CD4-positive, alpha-beta T cell (primary cell): ENCODE data around the gene PIK3C3. TPM values are rescaled to one million over a fixed set of nuclear protein-coding genes. Genes with fewer than 3 reads are reported as not detected.

ENCODE experiments used
- ATAC-seq: fragments of 200-7000 bp; cut with Tn5 transposase; one replicate; pipeline ENCODE4 v1.10.0; 2022; ENCODE audit warnings: mild to moderate bottlenecking; ENCODE audit not compliant: poor library complexity
- CTCF ChIA-PET: fragments of 350-600 bp; sonication (Branson Sonifier 250); formaldehyde crosslinking; loops from one replicate; lab custom pipeline; 2021; ENCODE audit warnings: antibody characterized with exemption, inconsistent platforms; lab: Charles Lee
- POLR2A ChIA-PET: fragments of 350-600 bp; sonication (Branson Sonifier 250); formaldehyde crosslinking; loops from one replicate; lab custom pipeline; 2021; ENCODE audit warnings: antibody characterized with exemption, inconsistent platforms; lab: Charles Lee
- DNase-seq, 14 experiments: peaks; one replicate each; pipeline ENCODE4 v3.0.0-alpha.2; 2013 to 2020; ENCODE audit warnings: mixed read lengths in 2 of 14
- H3K27ac ChIP-seq, 2 donors: one replicate each; pipeline versions ENCODE4 v1.5.1 to v1.7.0; 2013; ENCODE audit warnings: low read length in 2 of 2, low read depth in 1 of 2, mild to moderate bottlenecking in 1 of 2
- H3K27me3 ChIP-seq, 2 experiments: 1 replicate in 1 of 2; 2 replicates in 1 of 2; pipeline versions ENCODE4 v1.6.1 to v1.7.0; 2013; ENCODE audit warnings: low read length in 2 of 2, control low read depth in 1 of 2, mild to moderate bottlenecking in 1 of 2, moderate library complexity in 1 of 2; ENCODE audit not compliant: insufficient read depth in 2 of 2, control insufficient read depth in 1 of 2
- H3K36me3 ChIP-seq: one replicate; pipeline ENCODE4 v1.6.1; 2013; ENCODE audit warnings: low read length, control low read depth; ENCODE audit not compliant: insufficient read depth
- H3K4me1 ChIP-seq: one replicate; pipeline ENCODE4 v1.6.1; 2013; ENCODE audit warnings: low read length, control low read depth; ENCODE audit not compliant: insufficient read depth
- H3K4me3 ChIP-seq: one replicate; pipeline ENCODE4 v1.5.1; 2013; ENCODE audit warnings: mild to moderate bottlenecking, low read length, moderate library complexity
- H3K9me3 ChIP-seq, 2 experiments: 1 replicate in 1 of 2; 2 replicates in 1 of 2; pipeline versions ENCODE4 v1.6.1 to v1.7.0; 2013; ENCODE audit warnings: low read length in 2 of 2, mild to moderate bottlenecking in 2 of 2, control low read depth in 1 of 2, moderate library complexity in 1 of 2; ENCODE audit not compliant: control insufficient read depth in 1 of 2, insufficient read depth in 1 of 2
- H3K27ac Mint-ChIP-seq: one replicate; pipeline ENCODE4 v1.8.0; 2020; ENCODE audit warnings: mixed read lengths
- H3K27me3 Mint-ChIP-seq: one replicate; pipeline ENCODE4 v1.8.0; 2021; ENCODE audit warnings: mixed read lengths
- H3K36me3 Mint-ChIP-seq: one replicate; pipeline ENCODE4 v1.8.0; 2021; ENCODE audit warnings: low read depth, mixed read lengths
- H3K4me1 Mint-ChIP-seq: one replicate; pipeline ENCODE4 v1.8.0; 2021; ENCODE audit warnings: low read depth, mixed read lengths
- H3K4me3 Mint-ChIP-seq: one replicate; pipeline ENCODE4 v1.8.0; 2020; ENCODE audit warnings: mild to moderate bottlenecking, mixed read lengths
- H3K9me3 Mint-ChIP-seq: one replicate; pipeline ENCODE4 v1.8.0; 2020; ENCODE audit warnings: mixed read lengths
- CTCF ChIP-seq: fragments of 200-600 bp; IDR thresholded peaks from one replicate; pipeline ENCODE4 v1.8.0; 2022; ENCODE audit warnings: antibody characterized with exemption, mild to moderate bottlenecking
- intact Hi-C, 2 experiments: fragments of 100-400 bp; cut with DNase I in 1 of 2; cut with micrococcal nuclease in 1 of 2; formaldehyde crosslinking; loops; one replicate each; pipeline versions ENCODE4 v1.15.1 to v1.9.0; 2023 to 2025; cut with DNase I, micrococcal nuclease
- total RNA-seq, 174 experiments: library from RNA in 2 of 174; stranded (reverse) in 2 of 174; gene quantifications; one replicate each; pipeline ENCODE4 v1.2.3 and lab custom pipeline; 2021 to 2026

Gene PIK3C3
- total RNA-seq, 2 experiments from 2014 or later, result 33.5 to 34.2 TPM

DNA sequence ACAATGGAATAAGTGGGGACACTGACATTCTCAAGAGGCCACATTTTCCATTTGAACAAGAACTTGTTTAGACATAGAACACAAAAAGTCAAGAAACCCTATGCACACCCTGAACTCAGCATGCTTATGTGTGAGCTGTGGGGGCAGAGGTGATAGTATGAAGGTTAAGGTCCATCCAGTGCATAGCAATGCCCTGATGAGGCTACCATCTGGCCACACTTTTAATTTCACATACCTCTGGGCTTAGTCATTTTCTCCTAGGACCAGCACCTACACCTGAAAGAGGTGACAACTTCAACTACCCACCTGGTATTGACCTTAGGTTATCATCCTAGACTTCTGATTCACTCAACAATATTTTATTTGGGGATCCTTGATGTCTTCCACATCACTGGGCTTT is 139.8 kb downstream of the PIK3C3 start:
- H3K9me3 ChIP-seq, result no peaks in the 10 kb centered on the region
- H3K36me3 Mint-ChIP-seq, result no peaks in the 10 kb centered on the region
- TF ChIP-seq CTCF, result no peak
- ATAC-seq (no peak), DNase-seq (no peak)
- H3K36me3 ChIP-seq, result no peaks in the 10 kb centered on the region
- no peaks in the 10 kb centered on the region for H3K27me3 Mint-ChIP-seq
- intact Hi-C loops, result no loop called here
- no peak overlapping the region for H3K4me3 Mint-ChIP-seq
- H3K27ac Mint-ChIP-seq, result no peak overlapping the region
- CTCF ChIA-PET, result no interaction called here
- no peaks in the 10 kb centered on the region for H3K4me1 Mint-ChIP-seq
- POLR2A ChIA-PET, result no interaction called here
- H3K27me3 ChIP-seq, result no peaks in the 10 kb centered on the region
- H3K27ac ChIP-seq, result no peak overlapping the region
- no peaks in the 10 kb centered on the region for H3K4me1 ChIP-seq
- no peaks in the 10 kb centered on the region for H3K9me3 Mint-ChIP-seq
- no peak overlapping the region for H3K4me3 ChIP-seq

- no peak for DNase-seq
- Mint-ChIP-seq H3K4me1 (no peaks in the 10 kb centered on the region), H3K27me3 (no peaks in the 10 kb centered on the region), H3K9me3 (no peaks in the 10 kb centered on the region), H3K27ac (no peak overlapping the region), H3K36me3 (no peaks in the 10 kb centered on the region), H3K4me3 (no peak overlapping the region)
- no peak overlapping the region for H3K4me3 ChIP-seq
- H3K9me3 ChIP-seq, result no peaks in the 10 kb centered on the region
- intact Hi-C loops, result no loop called here
- no peak overlapping the region for H3K27ac ChIP-seq
- H3K36me3 ChIP-seq, result no peaks in the 10 kb centered on the region
- no peak for ATAC-seq
- ChIA-PET CTCF (no interaction called here), POLR2A (no interaction called here)
- H3K4me1 ChIP-seq, result no peaks in the 10 kb centered on the region
- H3K27me3 ChIP-seq, result no peaks in the 10 kb centered on the region
- TF ChIP-seq CTCF, result no peak
Measured at GRCh38 chr18:42095732-42096377, 140.8 kb downstream of the PIK3C3 start.

GRCh38 chr18:42100248-42100647 is 145.2 kb downstream of the PIK3C3 start:
- ChIA-PET POLR2A (no interaction called here), CTCF (no interaction called here)
- no peak overlapping the region for H3K4me3 ChIP-seq
- ATAC-seq (no peak), DNase-seq (no peak)
- H3K27ac ChIP-seq, result no peak overlapping the region
- H3K4me1 Mint-ChIP-seq, result no peaks in the 10 kb centered on the region
- no peak overlapping the region for H3K4me3 Mint-ChIP-seq
- H3K36me3 Mint-ChIP-seq, result no peaks in the 10 kb centered on the region
- TF ChIP-seq CTCF, result no peak
- no peaks in the 10 kb centered on the region for H3K36me3 ChIP-seq
- intact Hi-C loops, result no loop called here
- no peaks in the 10 kb centered on the region for H3K27me3 ChIP-seq
- H3K9me3 Mint-ChIP-seq, result no peaks in the 10 kb centered on the region
- H3K4me1 ChIP-seq, result no peaks in the 10 kb centered on the region
- no peak overlapping the region for H3K27ac Mint-ChIP-seq
- H3K27me3 Mint-ChIP-seq, result no peaks in the 10 kb centered on the region
- no peaks in the 10 kb centered on the region for H3K9me3 ChIP-seq
